H9 (cell line): ENCODE measurements around the gene KAZN. TPM values are rescaled to one million over a fixed set of nuclear protein-coding genes. Genes with fewer than 3 reads are reported as not detected.

Experiments
- DNase-seq: peaks from one replicate; pipeline ENCODE4 v3.0.0-alpha.2; 2017
- H2AFZ ChIP-seq: one replicate; pipeline ENCODE4 v1.6.1; 2013; ENCODE audit warnings: mild to moderate bottlenecking, low read length, control low read depth, moderate library complexity
- H2AK5ac ChIP-seq: 2 replicates; pipeline ENCODE4 v1.6.1; 2013; ENCODE audit warnings: low read length, control low read depth, mixed read lengths; ENCODE audit not compliant: insufficient read length
- H2BK120ac ChIP-seq: one replicate; pipeline ENCODE4 v1.6.1; 2013; ENCODE audit warnings: low read depth, mild to moderate bottlenecking, low read length, control low read depth, inconsistent platforms; ENCODE audit not compliant: poor library complexity, severe bottlenecking
- H2BK12ac ChIP-seq: 2 replicates; pipeline ENCODE4 v1.6.1; 2013; ENCODE audit warnings: low read length, control low read depth, mixed read lengths, low read depth; ENCODE audit not compliant: insufficient read length
- H2BK15ac ChIP-seq: 2 replicates; pipeline ENCODE4 v1.6.1; 2013; ENCODE audit warnings: low read depth, low read length, control low read depth
- H2BK20ac ChIP-seq: one replicate; pipeline ENCODE4 v1.6.1; 2013; ENCODE audit warnings: low read depth, mild to moderate bottlenecking, low read length, control low read depth, inconsistent platforms; ENCODE audit not compliant: poor library complexity, severe bottlenecking
- H2BK5ac ChIP-seq: 2 replicates; pipeline ENCODE4 v1.6.1; 2013; ENCODE audit warnings: low read length, control low read depth, mixed read lengths; ENCODE audit not compliant: insufficient read length
- H3K14ac ChIP-seq: 2 replicates; pipeline ENCODE4 v1.6.1; 2013; ENCODE audit warnings: low read length, control low read depth; ENCODE audit not compliant: insufficient read depth
- H3K18ac ChIP-seq: 2 replicates; pipeline ENCODE4 v1.6.1; 2013; ENCODE audit warnings: low read depth, mild to moderate bottlenecking, mixed read lengths, low read length, control low read depth; ENCODE audit not compliant: insufficient read length
- H3K23ac ChIP-seq: 2 replicates; pipeline ENCODE4 v1.6.1; 2013; ENCODE audit warnings: low read length, control low read depth, mixed read lengths, low read depth; ENCODE audit not compliant: insufficient read length
- H3K23me2 ChIP-seq: 2 replicates; pipeline ENCODE4 v1.6.1; 2013; ENCODE audit warnings: low read depth, mild to moderate bottlenecking, mixed read lengths, low read length, control low read depth; ENCODE audit not compliant: insufficient read length, poor library complexity, severe bottlenecking
- H3K27ac ChIP-seq: 2 replicates; pipeline ENCODE4 v1.5.1; 2013; ENCODE audit warnings: low read length, control low read depth, mixed read lengths, low read depth; ENCODE audit not compliant: insufficient read length
- H3K27me3 ChIP-seq: 2 replicates; pipeline ENCODE4 v1.6.1; 2013; ENCODE audit warnings: low read length, control low read depth, inconsistent platforms; ENCODE audit not compliant: insufficient read depth
- H3K4ac ChIP-seq: 2 replicates; pipeline ENCODE4 v1.6.1; 2013; ENCODE audit warnings: low read depth, mild to moderate bottlenecking, control low read depth, inconsistent platforms, low read length, moderate library complexity
- H3K4me1 ChIP-seq: 2 replicates; pipeline ENCODE4 v1.6.1; 2013; ENCODE audit warnings: low read length, control low read depth, inconsistent platforms; ENCODE audit not compliant: insufficient read depth
- H3K4me2 ChIP-seq: 2 replicates; pipeline ENCODE4 v1.6.1; 2013; ENCODE audit warnings: low read length, control low read depth, mixed read lengths; ENCODE audit not compliant: insufficient read length, insufficient read depth
- H3K56ac ChIP-seq: 2 replicates; pipeline ENCODE4 v1.6.1; 2013; ENCODE audit warnings: low read depth, mild to moderate bottlenecking, mixed read lengths, low read length, control low read depth; ENCODE audit not compliant: insufficient read length
- H3K79me1 ChIP-seq: 2 replicates; pipeline ENCODE4 v1.6.1; 2013; ENCODE audit warnings: low read depth, mild to moderate bottlenecking, moderate library complexity, low read length, control low read depth, inconsistent platforms; ENCODE audit not compliant: insufficient read depth, poor library complexity, severe bottlenecking
- H3K79me2 ChIP-seq: 2 replicates; pipeline ENCODE4 v1.6.1; 2013; ENCODE audit warnings: low read length, control low read depth, inconsistent platforms; ENCODE audit not compliant: insufficient read depth
- H3K9ac ChIP-seq: 2 replicates; pipeline ENCODE4 v1.6.1; 2013; ENCODE audit warnings: low read length, control low read depth, mixed read lengths; ENCODE audit not compliant: insufficient read length; ENCODE audit errors: extremely low read depth
- H3K9me3 ChIP-seq: one replicate; pipeline ENCODE4 v1.6.1; 2013; ENCODE audit warnings: low read depth, low read length, inconsistent platforms; ENCODE audit not compliant: control insufficient read depth
- H3T11ph ChIP-seq: one replicate; pipeline ENCODE4 v1.6.1; 2013; ENCODE audit warnings: mild to moderate bottlenecking, low read length, control low read depth, inconsistent platforms
- H4K20me1 ChIP-seq: one replicate; pipeline ENCODE4 v1.6.1; 2013; ENCODE audit not compliant: control insufficient read depth, insufficient read length, insufficient read depth
- H4K5ac ChIP-seq: 2 replicates; pipeline ENCODE4 v1.6.1; 2013; ENCODE audit warnings: low read depth, mild to moderate bottlenecking, mixed read lengths, low read length, control low read depth; ENCODE audit not compliant: insufficient read length
- H4K8ac ChIP-seq: replicated peaks from 2 replicates; pipeline ENCODE4 v1.6.1; 2013; ENCODE audit warnings: low read length, control low read depth, mixed read lengths, low read depth; ENCODE audit not compliant: insufficient read length
- H4K91ac ChIP-seq: 2 replicates; pipeline ENCODE4 v1.6.1; 2013; ENCODE audit warnings: low read depth, mild to moderate bottlenecking, moderate library complexity, mixed read lengths, low read length, control low read depth; ENCODE audit not compliant: insufficient read length
- H3K27ac Mint-ChIP-seq, 3 experiments: 2 replicates in 2 of 3; 3 replicates in 1 of 3; pipeline ENCODE4 v1.8.0; 2020 to 2021; ENCODE audit warnings: mixed read lengths in 3 of 3, mild to moderate bottlenecking in 1 of 3, moderate library complexity in 1 of 3
- H3K27me3 Mint-ChIP-seq: 2 replicates; pipeline ENCODE4 v1.8.0; 2021; ENCODE audit warnings: low read depth, mild to moderate bottlenecking, moderate library complexity, mixed read lengths
- H3K36me3 Mint-ChIP-seq, 3 experiments: 2 replicates in 2 of 3; 3 replicates in 1 of 3; pipeline ENCODE4 v1.8.0; 2020 to 2021; ENCODE audit warnings: low read depth in 3 of 3, mixed read lengths in 3 of 3; ENCODE audit not compliant: insufficient read depth in 1 of 3
- H3K4me1 Mint-ChIP-seq, 2 experiments: 2 replicates each; pipeline ENCODE4 v1.8.0; 2020; ENCODE audit warnings: mixed read lengths in 2 of 2
- H3K4me3 Mint-ChIP-seq, 2 experiments: 2 replicates in 1 of 2; 3 replicates in 1 of 2; pipeline ENCODE4 v1.8.0; 2020 to 2021; ENCODE audit warnings: mild to moderate bottlenecking in 2 of 2, mixed read lengths in 2 of 2, moderate library complexity in 1 of 2
- H3K9me3 Mint-ChIP-seq, 2 experiments: 2 replicates in 1 of 2; 3 replicates in 1 of 2; pipeline ENCODE4 v1.8.0; 2020; ENCODE audit warnings: mild to moderate bottlenecking in 2 of 2, mixed read lengths in 2 of 2, moderate library complexity in 1 of 2
- WGBS: extraction: QIAGEN DNeasy Blood & Tissue Kit; methylation state at CpG from one replicate; pipeline ENCODE4 v1.1.7; 2013; ENCODE audit warnings: missing lambda C conversion rate, low lambda C conversion rate, mixed read lengths; ENCODE audit not compliant: insufficient read length; ENCODE audit errors: extremely low coverage; 5-methylcytosine and 5-hydroxymethylcytosine counted together
- total RNA-seq: library from RNA; stranded (reverse); gene quantifications from 2 replicates; pipeline ENCODE4 v1.2.1, GENCODE V29; 2021
- TF ChIP-seq, protein P1 (sequence below): fragments of 200-600 bp; sonication (generic); conservative IDR thresholded peaks from 3 replicates; pipeline ENCODE4 v1.8.0; 2021; ENCODE audit warnings: antibody characterized with exemption, mild to moderate bottlenecking

Gene KAZN
- total RNA-seq, 1 experiment from 2014 or later, result 7.6 TPM

GRCh38 chr1:14653461-14653960 is 55.0 kb downstream of the KAZN start:
- no peaks in the 10 kb centered on the region for H3K23me2 ChIP-seq
- no peak overlapping the region for H3K18ac ChIP-seq
- no peak overlapping the region for H4K8ac ChIP-seq
- Mint-ChIP-seq H3K4me3 (no peak overlapping the region), H3K27ac (no peak overlapping the region), H3K4me1 (peaks cover 9 to 14% of the 10 kb centered on the region in 2 experiments), H3K36me3 (no peaks in the 10 kb centered on the region), H3K27me3 (no peaks in the 10 kb centered on the region), H3K9me3 (no peaks in the 10 kb centered on the region)
- no peak overlapping the region for H2AK5ac ChIP-seq
- no peak overlapping the region for H2BK120ac ChIP-seq
- no peaks in the 10 kb centered on the region for H3K79me2 ChIP-seq
- H2BK20ac ChIP-seq, result no peak overlapping the region
- no peak overlapping the region for H3K4me2 ChIP-seq
- no peak overlapping the region for H3K27ac ChIP-seq
- H3T11ph ChIP-seq, result no peak overlapping the region
- H3K14ac ChIP-seq, result no peak overlapping the region
- DNase-seq, result no peak
- no peak overlapping the region for H3K56ac ChIP-seq
- no peak overlapping the region for H2BK12ac ChIP-seq
- H3K4ac ChIP-seq, result no peak overlapping the region
- WGBS, result no CpG with 5 or more reads among the region's 8 CpGs
- H3K79me1 ChIP-seq, result no peaks in the 10 kb centered on the region
- no peak overlapping the region for H2BK5ac ChIP-seq
- H3K4me1 ChIP-seq, result no peaks in the 10 kb centered on the region
- no peaks in the 10 kb centered on the region for H3K9me3 ChIP-seq
- H3K23ac ChIP-seq, result no peak overlapping the region
- H3K27me3 ChIP-seq, result no peaks in the 10 kb centered on the region
- no peak overlapping the region for H3K9ac ChIP-seq
- H4K5ac ChIP-seq, result no peak overlapping the region
- no peaks in the 10 kb centered on the region for H4K20me1 ChIP-seq
- TF ChIP-seq, protein P1, sequence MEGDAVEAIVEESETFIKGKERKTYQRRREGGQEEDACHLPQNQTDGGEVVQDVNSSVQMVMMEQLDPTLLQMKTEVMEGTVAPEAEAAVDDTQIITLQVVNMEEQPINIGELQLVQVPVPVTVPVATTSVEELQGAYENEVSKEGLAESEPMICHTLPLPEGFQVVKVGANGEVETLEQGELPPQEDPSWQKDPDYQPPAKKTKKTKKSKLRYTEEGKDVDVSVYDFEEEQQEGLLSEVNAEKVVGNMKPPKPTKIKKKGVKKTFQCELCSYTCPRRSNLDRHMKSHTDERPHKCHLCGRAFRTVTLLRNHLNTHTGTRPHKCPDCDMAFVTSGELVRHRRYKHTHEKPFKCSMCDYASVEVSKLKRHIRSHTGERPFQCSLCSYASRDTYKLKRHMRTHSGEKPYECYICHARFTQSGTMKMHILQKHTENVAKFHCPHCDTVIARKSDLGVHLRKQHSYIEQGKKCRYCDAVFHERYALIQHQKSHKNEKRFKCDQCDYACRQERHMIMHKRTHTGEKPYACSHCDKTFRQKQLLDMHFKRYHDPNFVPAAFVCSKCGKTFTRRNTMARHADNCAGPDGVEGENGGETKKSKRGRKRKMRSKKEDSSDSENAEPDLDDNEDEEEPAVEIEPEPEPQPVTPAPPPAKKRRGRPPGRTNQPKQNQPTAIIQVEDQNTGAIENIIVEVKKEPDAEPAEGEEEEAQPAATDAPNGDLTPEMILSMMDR, result no peak
- H2BK15ac ChIP-seq, result no peak overlapping the region
- no peak overlapping the region for H4K91ac ChIP-seq
- no peak overlapping the region for H2AFZ ChIP-seq
